Chondrocyte (in vitro differentiated cells): ENCODE measurements around the gene MARK1. TPM values are rescaled to one million over a fixed set of nuclear protein-coding genes. Genes with fewer than 3 reads are reported as not detected.

Source experiments
- DNase-seq: peaks from one replicate; pipeline ENCODE4 v3.0.0; 2021; ENCODE audit warnings: mixed read lengths, low spot score
- H3K27ac Mint-ChIP-seq: one replicate; pipeline ENCODE4 v1.8.0; 2021; ENCODE audit warnings: mild to moderate bottlenecking, moderate library complexity, mixed read lengths; ENCODE audit not compliant: unreplicated experiment
- H3K27me3 Mint-ChIP-seq: 2 replicates; pipeline ENCODE4 v1.8.0; 2021; ENCODE audit warnings: low read depth, mixed read lengths
- H3K36me3 Mint-ChIP-seq: 2 replicates; pipeline ENCODE4 v1.8.0; 2021; ENCODE audit warnings: low read depth, mixed read lengths
- H3K4me1 Mint-ChIP-seq: 2 replicates; pipeline ENCODE4 v1.8.0; 2021; ENCODE audit warnings: low read depth, mild to moderate bottlenecking, mixed read lengths
- H3K4me3 Mint-ChIP-seq: one replicate; pipeline ENCODE4 v1.8.0; 2021; ENCODE audit warnings: mild to moderate bottlenecking, moderate library complexity, mixed read lengths; ENCODE audit not compliant: unreplicated experiment
- H3K9me3 Mint-ChIP-seq: 2 replicates; pipeline ENCODE4 v1.8.0; 2021; ENCODE audit warnings: low read depth, mixed read lengths
- CTCF ChIP-seq: fragments of 200-600 bp; sonication (generic); IDR thresholded peaks from 2 replicates; pipeline ENCODE4 v1.5.0; 2021; ENCODE audit warnings: antibody characterized with exemption, mild to moderate bottlenecking, moderate library complexity
- long read RNA-seq: library from polyadenylated mRNA; stranded (forward); transcript quantifications from one replicate; pipeline ENCODE4 v2.0.0, GENCODE V29; 2021
- total RNA-seq: library from RNA; stranded (reverse); gene quantifications from 3 replicates; pipeline ENCODE4 v1.2.1, GENCODE V29; 2021

Gene MARK1
- total RNA-seq = 3.0 to 4.1 TPM (median 3.8 TPM) in 3 replicates
- long read RNA-seq, full-length matches to known transcripts = 5 of 6 reads
- long read RNA-seq, partial matches to known transcripts = 1 of 6 reads
- long read RNA-seq, other reads (novel, unspliced or antisense) = 0 of 6 reads

GRCh38 chr1:220527908-220528678 lies at the start of gene MARK1:
Gene MARK1, plus strand, starts transcription at chr1:220528136. Its CDS starts 687 bp downstream, at chr1:220528823.
- H3K36me3 Mint-ChIP-seq = no peaks in the 10 kb centered on the region
- peaks cover 22% of the 10 kb centered on the region for H3K4me1 Mint-ChIP-seq
- H3K9me3 Mint-ChIP-seq = no peaks in the 10 kb centered on the region
- no peak for TF ChIP-seq CTCF
- H3K27ac Mint-ChIP-seq = peak within 1 kb of the TSS; percentile 19
- H3K4me3 Mint-ChIP-seq = peak within 1 kb of the TSS; percentile 87
- DNase-seq = no peak
- peaks cover 29% of the 10 kb centered on the region for H3K27me3 Mint-ChIP-seq

- no peak for TF ChIP-seq CTCF
- Mint-ChIP-seq H3K9me3 (peaks cover 3% of the 10 kb centered on the region), H3K36me3 (no peaks in the 10 kb centered on the region), H3K27ac (no peak overlapping the region), H3K4me3 (no peak overlapping the region), H3K4me1 (no peaks in the 10 kb centered on the region), H3K27me3 (peaks cover under 1% of the 10 kb centered on the region)
- DNase-seq = no peak
These were observed 44.2 kb upstream of the MARK1 start for GRCh38 chr1:220483700-220484099.

GRCh38 chr1:220484135-220484534 lies 43.8 kb upstream of the MARK1 start:
- Mint-ChIP-seq H3K36me3 (no peaks in the 10 kb centered on the region), H3K27me3 (peaks cover 4% of the 10 kb centered on the region), H3K9me3 (peaks cover 3% of the 10 kb centered on the region), H3K4me1 (no peaks in the 10 kb centered on the region), H3K27ac (no peak overlapping the region), H3K4me3 (no peak overlapping the region)
- TF ChIP-seq CTCF = no peak
- DNase-seq = no peak

GRCh38 chr1:220485131-220485530 lies 42.8 kb upstream of the MARK1 start:
- no peak overlapping the region for H3K4me3 Mint-ChIP-seq
- no peaks in the 10 kb centered on the region for H3K4me1 Mint-ChIP-seq
- H3K27ac Mint-ChIP-seq = no peak overlapping the region
- H3K9me3 Mint-ChIP-seq = peaks cover 3% of the 10 kb centered on the region
- peaks cover 5% of the 10 kb centered on the region for H3K27me3 Mint-ChIP-seq
- no peak for TF ChIP-seq CTCF
- H3K36me3 Mint-ChIP-seq = no peaks in the 10 kb centered on the region
- no peak for DNase-seq

GRCh38 chr1:220485791-220486190 lies 42.1 kb upstream of the MARK1 start:
- no peak overlapping the region for H3K4me3 Mint-ChIP-seq
- no peak overlapping the region for H3K27ac Mint-ChIP-seq
- H3K9me3 Mint-ChIP-seq = peaks cover 3% of the 10 kb centered on the region
- no peaks in the 10 kb centered on the region for H3K36me3 Mint-ChIP-seq
- TF ChIP-seq CTCF = no peak
- H3K27me3 Mint-ChIP-seq = peaks cover 5% of the 10 kb centered on the region
- DNase-seq = no peak
- no peaks in the 10 kb centered on the region for H3K4me1 Mint-ChIP-seq
